GM23248 (cell line): Measurements from ENCODE around the gene SMARCA4. TPM values are rescaled to one million over a fixed set of nuclear protein-coding genes. Genes with fewer than 3 reads are reported as not detected.

ENCODE experiments used
- DNase-seq: peaks from one replicate; pipeline ENCODE4 v3.0.0-alpha.2; 2015
- H2AFZ ChIP-seq: fragments of 200-600 bp; sonication (generic); 2 replicates; pipeline ENCODE4 v1.6.1; 2016; ENCODE audit warnings: antibody characterized with exemption
- H3F3A ChIP-seq: fragments of 200-600 bp; sonication (generic); 2 replicates; pipeline ENCODE4 v1.6.1; 2016; ENCODE audit warnings: mild to moderate bottlenecking, antibody characterized with exemption, mixed run types; ENCODE audit not compliant: insufficient read depth
- H3K27ac ChIP-seq: fragments of 200-600 bp; sonication (generic); 2 replicates; pipeline ENCODE4 v1.5.1; 2016; ENCODE audit warnings: mild to moderate bottlenecking
- H3K27me3 ChIP-seq: fragments of 200-600 bp; sonication (generic); replicated peaks from 2 replicates; pipeline ENCODE4 v1.6.1; 2016; ENCODE audit warnings: mild to moderate bottlenecking; ENCODE audit not compliant: insufficient read depth
- H3K36me3 ChIP-seq: fragments of 200-600 bp; sonication (generic); 2 replicates; pipeline ENCODE4 v1.6.1; 2016; ENCODE audit warnings: low read depth, mild to moderate bottlenecking
- H3K4me1 ChIP-seq: fragments of 200-600 bp; sonication (generic); 2 replicates; pipeline ENCODE4 v1.6.1; 2016; ENCODE audit warnings: mild to moderate bottlenecking; ENCODE audit not compliant: insufficient read depth
- H3K4me2 ChIP-seq: fragments of 200-600 bp; sonication (generic); one replicate; pipeline ENCODE4 v1.6.1; 2016; ENCODE audit warnings: mild to moderate bottlenecking; ENCODE audit not compliant: unreplicated experiment
- H3K4me3 ChIP-seq: fragments of 200-600 bp; sonication (generic); 2 replicates; pipeline ENCODE4 v1.5.1; 2016; ENCODE audit warnings: mild to moderate bottlenecking
- H3K79me2 ChIP-seq: fragments of 200-600 bp; sonication (generic); 2 replicates; pipeline ENCODE4 v1.6.1; 2016; ENCODE audit warnings: mild to moderate bottlenecking; ENCODE audit not compliant: insufficient read depth
- H3K9ac ChIP-seq: fragments of 200-600 bp; sonication (generic); 2 replicates; pipeline ENCODE4 v1.6.1; 2016; ENCODE audit warnings: mild to moderate bottlenecking
- H3K9me2 ChIP-seq: fragments of 200-600 bp; sonication (generic); 2 replicates; pipeline ENCODE4 v1.6.1; 2016; ENCODE audit warnings: mixed run types, mild to moderate bottlenecking, moderate library complexity; ENCODE audit not compliant: insufficient read depth
- H3K9me3 ChIP-seq: fragments of 200-600 bp; sonication (generic); one replicate; pipeline ENCODE4 v1.6.1; 2017; ENCODE audit warnings: low read depth
- H4K20me1 ChIP-seq: fragments of 200-600 bp; sonication (generic); 2 replicates; pipeline ENCODE4 v1.6.0; 2016; ENCODE audit not compliant: insufficient read depth
- EZH2 ChIP-seq: fragments of 200-600 bp; sonication (generic); IDR thresholded peaks from 2 replicates; pipeline ENCODE4 v1.6.1; 2018; ENCODE audit warnings: antibody characterized with exemption, mild to moderate bottlenecking; ENCODE audit not compliant: insufficient read depth, poor library complexity, severe bottlenecking
- EZH2phosphoT487 ChIP-seq: fragments of 200-600 bp; sonication (generic); IDR thresholded peaks from 2 replicates; pipeline ENCODE4 v1.6.1; 2018; ENCODE audit warnings: antibody characterized with exemption, moderate library complexity, mild to moderate bottlenecking, low read depth; ENCODE audit not compliant: insufficient read depth
- WGBS, 2 experiments: methylation state at CpG; one replicate each; pipeline ENCODE4 v1.1.6; 2015 to 2017; ENCODE audit warnings: low lambda C conversion rate in 2 of 2, low coverage in 1 of 2; ENCODE audit errors: missing lambda C conversion rate in 2 of 2; 5-methylcytosine and 5-hydroxymethylcytosine counted together
- in situ Hi-C: fragments of 300-500 bp; cut with MboI; formaldehyde crosslinking; loops from 2 replicates; pipeline ENCODE4 v1.15.0; 2020
- polyA plus RNA-seq: library from polyadenylated mRNA; unstranded; fragments of >200 nt; fragmentation: Nextera tagmentation; extraction: Ambion mirVana; gene quantifications from 2 replicates; pipeline ENCODE4 v1.2.1, GENCODE V29; 2016
- total RNA-seq: library from RNA; depleted of rRNA; stranded (reverse); fragments of >200 nt; shearing (Covaris generic); gene quantifications from 2 replicates; pipeline ENCODE4 v1.2.3, GENCODE V29; 2014

Gene SMARCA4
- total and polyA plus RNA-seq, 2 experiments from 2014 or later = 37.1 to 44.0 TPM

GRCh38 chr19:10915130-10916091, 45.4 kb upstream of the SMARCA4 start:
- WGBS, 2 experiments = 8 to 11% methylated on average over 16 to 18 of the region's 19 CpGs
- peak overlapping the region; percentile 37 for H3K9ac ChIP-seq

DNA sequence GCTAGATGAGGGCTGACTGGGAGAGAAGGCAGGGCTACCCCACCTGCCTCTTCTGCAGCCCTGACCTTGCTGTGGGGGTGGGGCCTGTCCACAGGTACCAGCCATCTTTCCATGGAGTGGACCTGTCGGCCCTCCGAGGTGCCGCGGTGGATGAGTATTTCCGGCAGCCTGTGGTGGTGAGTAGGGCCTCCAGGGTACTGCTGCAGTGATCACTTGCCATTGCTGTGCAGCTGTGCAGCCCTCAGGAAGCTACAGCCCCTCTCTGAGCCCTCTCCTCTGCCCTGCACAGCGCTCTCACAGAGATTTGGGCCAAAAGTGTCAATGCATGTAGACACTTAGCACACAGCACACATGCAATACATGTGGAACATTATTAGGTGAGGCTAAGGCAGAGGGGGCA, 44.2 kb upstream of the SMARCA4 start:
- no peak for DNase-seq
- no peaks in the 10 kb centered on the region for H3K36me3 ChIP-seq
- no peaks in the 10 kb centered on the region for H3K9me3 ChIP-seq
- no peak overlapping the region for H3K4me3 ChIP-seq
- H2AFZ ChIP-seq = no peak overlapping the region
- no peaks in the 10 kb centered on the region for H3K79me2 ChIP-seq
- no peak overlapping the region for H3K9ac ChIP-seq
- H3K4me1 ChIP-seq = peaks cover 14% of the 10 kb centered on the region
- in situ Hi-C loops = no loop called here
- no peak overlapping the region for H3K4me2 ChIP-seq
- no peaks in the 10 kb centered on the region for H4K20me1 ChIP-seq
- no peaks in the 10 kb centered on the region for H3K27me3 ChIP-seq
- no peaks in the 10 kb centered on the region for H3K9me2 ChIP-seq
- TF ChIP-seq EZH2phosphoT487 (no peak), EZH2 (no peak)
- no peak overlapping the region for H3K27ac ChIP-seq
- 94% methylated on average over 6 of the region's 6 CpGs for WGBS, 2 experiments
- H3F3A ChIP-seq = no peaks in the 10 kb centered on the region

More at GRCh38 chr19:10915130-10916091, 45.4 kb upstream of the SMARCA4 start:
- in situ Hi-C loops = no loop called here
- Histone ChIP-seq H3K79me2 (no peaks in the 10 kb centered on the region), H3K27me3 (no peaks in the 10 kb centered on the region), H3F3A (no peaks in the 10 kb centered on the region), H3K36me3 (no peaks in the 10 kb centered on the region), H3K9me3 (no peaks in the 10 kb centered on the region), H4K20me1 (no peaks in the 10 kb centered on the region), H3K4me1 (peaks cover 14% of the 10 kb centered on the region), H2AFZ (no peak overlapping the region), H3K9me2 (no peaks in the 10 kb centered on the region), H3K4me2 (peak overlapping the region; percentile 45), H3K4me3 (no peak overlapping the region; the same call in 1 of the 2 replicates), H3K27ac (peak overlapping the region; percentile 30)
- TF ChIP-seq EZH2phosphoT487 (no peak), EZH2 (no peak)
- DNase-seq = peak; percentile 97

DNA sequence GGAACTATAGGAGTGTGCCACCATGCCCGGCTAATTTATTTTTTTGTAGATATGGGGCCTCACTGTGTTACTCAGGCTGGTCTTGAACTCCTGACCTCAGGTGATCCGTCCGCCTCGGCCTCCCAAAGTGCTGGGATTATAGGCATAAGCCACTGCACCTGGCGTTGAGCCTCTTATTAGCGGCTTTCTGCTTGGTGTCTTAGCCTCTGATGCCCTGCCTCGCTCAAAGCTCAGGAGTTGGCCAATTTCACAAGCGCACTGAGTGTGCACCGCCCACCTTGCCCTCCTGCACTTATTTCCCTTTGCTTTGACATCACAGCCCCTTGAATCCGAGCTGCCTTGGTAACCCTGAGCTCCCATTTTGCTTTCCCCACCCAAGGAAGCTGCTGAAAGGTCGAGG, 42.5 kb upstream of the SMARCA4 start:
- DNase-seq = no peak
- H3F3A ChIP-seq = no peaks in the 10 kb centered on the region
- H3K79me2 ChIP-seq = no peaks in the 10 kb centered on the region
- peaks cover 14% of the 10 kb centered on the region for H3K4me1 ChIP-seq
- no peak overlapping the region for H3K9ac ChIP-seq
- in situ Hi-C loops = no loop called here
- H3K27ac ChIP-seq = no peak overlapping the region
- no peaks in the 10 kb centered on the region for H4K20me1 ChIP-seq
- 87 to 92% methylated on average over 11 of the region's 11 CpGs for WGBS, 2 experiments
- H3K4me3 ChIP-seq = no peak overlapping the region
- TF ChIP-seq EZH2phosphoT487 = no peak
- no peak for TF ChIP-seq EZH2
- H3K9me3 ChIP-seq = no peaks in the 10 kb centered on the region
- no peaks in the 10 kb centered on the region for H3K27me3 ChIP-seq
- no peak overlapping the region for H2AFZ ChIP-seq
- H3K9me2 ChIP-seq = no peaks in the 10 kb centered on the region
- no peaks in the 10 kb centered on the region for H3K36me3 ChIP-seq
- H3K4me2 ChIP-seq = no peak overlapping the region

GRCh38 chr19:10919352-10920287, 41.2 kb upstream of the SMARCA4 start:
- H3K9me2 ChIP-seq = no peaks in the 10 kb centered on the region
- H3K4me2 ChIP-seq = no peak overlapping the region
- H3F3A ChIP-seq = no peaks in the 10 kb centered on the region
- no peaks in the 10 kb centered on the region for H3K36me3 ChIP-seq
- H3K27me3 ChIP-seq = no peaks in the 10 kb centered on the region
- no peak for TF ChIP-seq EZH2phosphoT487
- no peak for TF ChIP-seq EZH2
- H4K20me1 ChIP-seq = no peaks in the 10 kb centered on the region
- H3K79me2 ChIP-seq = 0 out of 2 replicates have a peak, but pooled peaks cover 7% of the 10 kb centered on the region
- H2AFZ ChIP-seq = no peak overlapping the region
- no peak for DNase-seq
- H3K27ac ChIP-seq = no peak overlapping the region
- WGBS, 2 experiments = 78 to 81% methylated on average over 26 of the region's 26 CpGs
- in situ Hi-C loops = no loop called here
- no peaks in the 10 kb centered on the region for H3K9me3 ChIP-seq
- H3K9ac ChIP-seq = no peak overlapping the region
- H3K4me1 ChIP-seq = peaks cover 14% of the 10 kb centered on the region
- no peak overlapping the region for H3K4me3 ChIP-seq
